HK-2 (cell line): ENCODE results near the gene NECTIN1.

Experiments
- DNase-seq: peaks from one replicate; pipeline ENCODE4 v3.0.0-alpha.2; 2018; ENCODE audit not compliant: unreplicated experiment

The NECTIN1 gene

GRCh38 chr11:119590651-119591351, 138.2 kb downstream of the NECTIN1 start:
- no peak for DNase-seq

GRCh38 chr11:119589001-119589400, 140.0 kb downstream of the NECTIN1 start:
- no peak for DNase-seq
